Body of pancreas (tissue), 4 donors: ENCODE data around the gene BEGAIN. TPM values are rescaled to one million over a fixed set of nuclear protein-coding genes. Genes with fewer than 3 reads are reported as not detected.

Experiments
- ATAC-seq: fragments of 150-250 bp; one replicate; pipeline ENCODE4 v1.9.1; 2016
- DNase-seq, 4 donors: peaks; one replicate each; pipeline ENCODE4 v3.0.0-alpha.2; 2019
- H3K27ac ChIP-seq, 4 donors: fragments of 200-600 bp; sonication (generic); 1 replicate in 3 of 4; 2 replicates in 1 of 4; pipeline versions ENCODE4 v1.5.1 to v1.6.1; 2016 to 2019; ENCODE audit warnings: mild to moderate bottlenecking in 1 of 4, mixed read lengths in 1 of 4, moderate library complexity in 1 of 4
- H3K27me3 ChIP-seq, 2 donors: fragments of 200-600 bp; sonication (generic); one replicate each; pipeline ENCODE4 v1.6.0; 2016; ENCODE audit warnings: mild to moderate bottlenecking in 1 of 2
- H3K36me3 ChIP-seq, 2 donors: fragments of 200-600 bp; sonication (generic); replicated peaks in 1 of 2; 2 replicates each; pipeline ENCODE4 v1.5.1; 2016; ENCODE audit warnings: low read depth in 2 of 2; ENCODE audit not compliant: insufficient read depth in 1 of 2
- H3K4me1 ChIP-seq: fragments of 200-600 bp; sonication (generic); one replicate; pipeline ENCODE4 v1.6.0; 2016
- H3K4me3 ChIP-seq, 2 donors: fragments of 200-600 bp; sonication (generic); 1 replicate in 1 of 2; 2 replicates in 1 of 2; pipeline ENCODE4 v1.5.1; 2016 to 2019
- H3K9me3 ChIP-seq, 3 donors: fragments of 200-600 bp; sonication (generic); 1 replicate in 2 of 3; 2 replicates in 1 of 3; pipeline ENCODE4 v1.5.1; 2016
- CTCF ChIP-seq, 7 experiments: fragments of 450-650 bp in 4 of 7; fragments of 200-600 bp in 3 of 7; sonication (generic) in 3 of 7; IDR thresholded peaks; one replicate each; pipeline ENCODE4 v1.5.1; 2016 to 2019; ENCODE audit warnings: antibody characterized with exemption in 7 of 7
- POLR2A ChIP-seq, 3 donors: fragments of 450-650 bp; IDR thresholded peaks; one replicate each; pipeline ENCODE4 v1.6.1; 2016; ENCODE audit warnings: antibody characterized with exemption in 3 of 3, mild to moderate bottlenecking in 2 of 3
- WGBS, 2 donors: methylation state at CpG; one replicate each; pipeline ENCODE4 v1.1.5; 2017; 5-methylcytosine and 5-hydroxymethylcytosine counted together
- intact Hi-C: fragments of 100-400 bp; cut with DNase I; formaldehyde crosslinking; loops from one replicate; pipeline ENCODE4 v1.15.1; 2023
- total RNA-seq, 2 donors: library from RNA; depleted of rRNA; stranded (reverse); fragments of >200 nt; gene quantifications; one replicate each; pipeline ENCODE4 v1.1.0, GENCODE V29; 2016

The BEGAIN gene
- total RNA-seq, 2 donors from 2014 or later = 23.9 to 28.7 TPM

- Histone ChIP-seq H3K9me3 (no peaks in the 10 kb centered on the region), H3K27ac (no peak overlapping the region), H3K4me1 (peaks cover 11% of the 10 kb centered on the region), H3K36me3 (no peaks in the 10 kb centered on the region), H3K27me3 (no peaks in the 10 kb centered on the region), H3K4me3 (no peak overlapping the region)
- no peak for TF ChIP-seq CTCF (IDR thresholded peaks at IDR 0.05)
- no peak for TF ChIP-seq POLR2A (IDR thresholded peaks at IDR 0.05)
- WGBS, 2 donors = 84 to 87% methylated on average over 16 of the region's 16 CpGs
- DNase-seq = no peak
- no peak for ATAC-seq
- intact Hi-C loops = no loop called here
Observed at GRCh38 chr14:100571837-100572236, 15.4 kb downstream of the BEGAIN start.

GRCh38 chr14:100570726-100571454 lies 16.3 kb downstream of the BEGAIN start:
- no peaks in the 10 kb centered on the region for H3K27me3 ChIP-seq
- peaks cover 20% of the 10 kb centered on the region for H3K4me1 ChIP-seq
- H3K4me3 ChIP-seq = no peak overlapping the region
- 86 to 91% methylated on average over 15 to 22 of the region's 23 CpGs for WGBS, 2 donors
- H3K27ac ChIP-seq = no peak overlapping the region
- intact Hi-C loops = no loop called here
- TF ChIP-seq CTCF (IDR thresholded peaks at IDR 0.05) (no peak), POLR2A (IDR thresholded peaks at IDR 0.05) (no peak)
- H3K9me3 ChIP-seq = no peaks in the 10 kb centered on the region
- DNase-seq (no peak), ATAC-seq (no peak)
- no peaks in the 10 kb centered on the region for H3K36me3 ChIP-seq

- intact Hi-C loops = no loop called here
- WGBS, 2 donors = 58 to 63% methylated on average over 13 to 14 of the region's 14 CpGs
- H3K27ac ChIP-seq = peak overlapping the region in 1 of 4 donors; percentile 87
- H3K36me3 ChIP-seq = no peaks in the 10 kb centered on the region
- TF ChIP-seq POLR2A (IDR thresholded peaks at IDR 0.05) = no peak
- H3K4me3 ChIP-seq = no peak overlapping the region
- H3K27me3 ChIP-seq = no peaks in the 10 kb centered on the region
- peaks cover 31% of the 10 kb centered on the region for H3K4me1 ChIP-seq
- H3K9me3 ChIP-seq = no peaks in the 10 kb centered on the region
- DNase-seq (no peak), ATAC-seq (no peak)
Observed at GRCh38 chr14:100569734-100570286, 17.4 kb downstream of the BEGAIN start.

GRCh38 chr14:100568998-100569733 lies 18.1 kb downstream of the BEGAIN start:
- no peaks in the 10 kb centered on the region for H3K36me3 ChIP-seq
- peak; percentile 36 for ATAC-seq

More at GRCh38 chr14:100568998-100569733, 18.1 kb downstream of the BEGAIN start:
- Histone ChIP-seq H3K9me3 (no peaks in the 10 kb centered on the region), H3K27ac (peak overlapping the region; percentile 50 to 87 (median 77)), H3K4me3 (no peak overlapping the region), H3K27me3 (no peaks in the 10 kb centered on the region), H3K4me1 (peaks cover 38% of the 10 kb centered on the region)
- 8 to 27% methylated on average over 15 to 35 of the region's 45 CpGs for WGBS, 2 donors
- peak in 3 of 4 donors; percentile 41 to 52 (median 47) for DNase-seq
- intact Hi-C loops = no loop called here
- TF ChIP-seq CTCF (IDR thresholded peaks at IDR 0.05) = no peak
- TF ChIP-seq POLR2A (IDR thresholded peaks at IDR 0.05) = peak in 2 of 3 donors; percentile 23 to 44
